ENCODE results near the gene QSER1.

GRCh38 chr11:32884023-32884422, 8.6 kb upstream of the QSER1 start:
- TF ChIP-seq CTCF (IDR thresholded peaks at IDR 0.05), result no peak
- no peak for TF ChIP-seq POLR2A (IDR thresholded peaks at IDR 0.05)

Measured in uterus (tissue), 2 donors.